ENCODE results near the gene RWDD3. TPM values are rescaled to one million over a fixed set of nuclear protein-coding genes. Genes with fewer than 3 reads are reported as not detected.
A peak's percentile ranks its signal among the peaks of the same experiment; 100 is the strongest.

The RWDD3 gene
- total RNA-seq, 1 donor from 2014 or later = 11.8 TPM

- Histone ChIP-seq H3K4me3 (no peak overlapping the region), H3K27ac (no peak overlapping the region)
Measured at GRCh38 chr1:95229706-95230105, 4.3 kb upstream of the RWDD3 start.

GRCh38 chr1:95230256-95230655, 3.8 kb upstream of the RWDD3 start:
- intact Hi-C loops (cut with DNase I) = loop anchor here (10.0 kb wide), 1 partner anchor 145 kb away; no protein-coding TSS in a partner anchor
- H3K9me3 ChIP-seq = no peaks in the 10 kb centered on the region
- no peak for DNase-seq
- no peak for TF ChIP-seq CTCF (IDR thresholded peaks at IDR 0.05)
- H3K4me1 ChIP-seq = peaks cover 19% of the 10 kb centered on the region
- no peaks in the 10 kb centered on the region for H3K27me3 ChIP-seq (ENCODE audit: low read depth)
- H3K36me3 ChIP-seq = no peaks in the 10 kb centered on the region
- ATAC-seq = no peak
- H3K4me3 ChIP-seq = no peak overlapping the region
- no peak overlapping the region for H3K27ac ChIP-seq

More at GRCh38 chr1:95229706-95230105, 4.3 kb upstream of the RWDD3 start:
- no peaks in the 10 kb centered on the region for H3K27me3 ChIP-seq (ENCODE audit: low read depth)
- ATAC-seq (no peak), DNase-seq (no peak)
- intact Hi-C loops (cut with DNase I) = loop anchor here (10.0 kb wide), 1 partner anchor 145 kb away; no protein-coding TSS in a partner anchor
- H3K9me3 ChIP-seq = no peaks in the 10 kb centered on the region
- no peaks in the 10 kb centered on the region for H3K36me3 ChIP-seq
- H3K4me1 ChIP-seq = peaks cover 17% of the 10 kb centered on the region
- no peak for TF ChIP-seq CTCF (IDR thresholded peaks at IDR 0.05)

GRCh38 chr1:95230768-95231191, 3.2 kb upstream of the RWDD3 start:
- no peaks in the 10 kb centered on the region for H3K9me3 ChIP-seq
- no peak overlapping the region for H3K4me3 ChIP-seq
- intact Hi-C loops (cut with DNase I) = loop anchor here (10.0 kb wide), 1 partner anchor 146 kb away; no protein-coding TSS in a partner anchor
- no peaks in the 10 kb centered on the region for H3K36me3 ChIP-seq
- H3K27me3 ChIP-seq (ENCODE audit: low read depth) = no peaks in the 10 kb centered on the region
- DNase-seq (no peak), ATAC-seq (no peak)
- peaks cover 19% of the 10 kb centered on the region for H3K4me1 ChIP-seq
- TF ChIP-seq CTCF (IDR thresholded peaks at IDR 0.05) = no peak
- no peak overlapping the region for H3K27ac ChIP-seq

GRCh38 chr1:95232646-95233318, 1.2 kb upstream of the RWDD3 start:
- H3K4me3 ChIP-seq = peak overlapping the region; percentile 78
- ATAC-seq (no peak), DNase-seq (no peak)
- H3K9me3 ChIP-seq = no peaks in the 10 kb centered on the region
- peaks cover 27% of the 10 kb centered on the region for H3K4me1 ChIP-seq
- peak overlapping the region; percentile 86 for H3K27ac ChIP-seq
- intact Hi-C loops (cut with DNase I) = loop anchor here (10.0 kb wide), 1 partner anchor 148 kb away; no protein-coding TSS in a partner anchor
- no peaks in the 10 kb centered on the region for H3K36me3 ChIP-seq
- no peaks in the 10 kb centered on the region for H3K27me3 ChIP-seq (ENCODE audit: low read depth)
- no peak for TF ChIP-seq CTCF (IDR thresholded peaks at IDR 0.05)

- peak overlapping the region; percentile 86 for H3K27ac ChIP-seq
- no peak for TF ChIP-seq CTCF (IDR thresholded peaks at IDR 0.05)
- peak overlapping the region; percentile 78 for H3K4me3 ChIP-seq
- H3K4me1 ChIP-seq = peaks cover 31% of the 10 kb centered on the region
- intact Hi-C loops (cut with DNase I) = loop anchor here (10.0 kb wide), 1 partner anchor 149 kb away; no protein-coding TSS in a partner anchor
- DNase-seq (no peak), ATAC-seq (peak; percentile 12 to 34)
- no peaks in the 10 kb centered on the region for H3K9me3 ChIP-seq
- H3K36me3 ChIP-seq = no peaks in the 10 kb centered on the region
- H3K27me3 ChIP-seq (ENCODE audit: low read depth) = no peaks in the 10 kb centered on the region
Measured at GRCh38 chr1:95233319-95233736, 682 bp upstream of the RWDD3 start.
